ENCODE measurements around the gene NEXN. TPM values are rescaled to one million over a fixed set of nuclear protein-coding genes. Genes with fewer than 3 reads are reported as not detected.

Gene NEXN
- total and polyA plus RNA-seq, 4 donors, result 1.8 to 5.2 (median 3.5) TPM

GRCh38 chr1:77984629-77985028, 96.2 kb downstream of the NEXN start:
- H3K4me3 ChIP-seq (ENCODE audit: low read depth, low read length), result no peak overlapping the region
- H3K27me3 ChIP-seq (ENCODE audit: control insufficient read depth, insufficient read depth, low read length), result no peaks in the 10 kb centered on the region
- no peaks in the 10 kb centered on the region for H3K36me3 ChIP-seq (ENCODE audit: control insufficient read depth, insufficient read depth, low read length)
- no CpG with 5 or more reads among the region's 4 CpGs for WGBS (ENCODE audit: insufficient coverage)
- H3K27ac ChIP-seq (ENCODE audit: low read depth, low read length), result no peak overlapping the region
- no peaks in the 10 kb centered on the region for H3K9me3 ChIP-seq (ENCODE audit: control insufficient read depth, insufficient read depth, low read length)
- DNase-seq (ENCODE audit: low read depth in 4 of 6, low spot score in 6 of 6), result no peak
- H3K4me1 ChIP-seq (ENCODE audit: control insufficient read depth, insufficient read depth, low read length), result peaks cover 9% of the 10 kb centered on the region

- no peak for DNase-seq (ENCODE audit: low read depth in 4 of 6, low spot score in 6 of 6)
- Histone ChIP-seq H3K4me3 (ENCODE audit: low read depth, low read length) (no peak overlapping the region), H3K4me1 (ENCODE audit: control insufficient read depth, insufficient read depth, low read length) (no peaks in the 10 kb centered on the region), H3K27me3 (ENCODE audit: control insufficient read depth, insufficient read depth, low read length) (no peaks in the 10 kb centered on the region), H3K9me3 (ENCODE audit: control insufficient read depth, insufficient read depth, low read length) (no peaks in the 10 kb centered on the region), H3K27ac (ENCODE audit: low read depth, low read length) (no peak overlapping the region), H3K36me3 (ENCODE audit: control insufficient read depth, insufficient read depth, low read length) (no peaks in the 10 kb centered on the region)
Observed at GRCh38 chr1:77986810-77987209, 98.4 kb downstream of the NEXN start.

- H3K27ac ChIP-seq (ENCODE audit: low read depth, low read length), result no peak overlapping the region
- H3K27me3 ChIP-seq (ENCODE audit: control insufficient read depth, insufficient read depth, low read length), result no peaks in the 10 kb centered on the region
- H3K36me3 ChIP-seq (ENCODE audit: control insufficient read depth, insufficient read depth, low read length), result no peaks in the 10 kb centered on the region
- no peak for DNase-seq (ENCODE audit: low read depth in 4 of 6, low spot score in 6 of 6)
- no peaks in the 10 kb centered on the region for H3K4me1 ChIP-seq (ENCODE audit: control insufficient read depth, insufficient read depth, low read length)
- H3K9me3 ChIP-seq (ENCODE audit: control insufficient read depth, insufficient read depth, low read length), result no peaks in the 10 kb centered on the region
- no peak overlapping the region for H3K4me3 ChIP-seq (ENCODE audit: low read depth, low read length)
- WGBS (ENCODE audit: insufficient coverage), result 100% methylated on average over 1 of the region's 2 CpGs
Observed at GRCh38 chr1:77987919-77988318, 99.5 kb downstream of the NEXN start.

- Histone ChIP-seq H3K36me3 (ENCODE audit: control insufficient read depth, insufficient read depth, low read length) (no peaks in the 10 kb centered on the region), H3K27ac (ENCODE audit: low read depth, low read length) (no peak overlapping the region), H3K4me1 (ENCODE audit: control insufficient read depth, insufficient read depth, low read length) (no peaks in the 10 kb centered on the region), H3K27me3 (ENCODE audit: control insufficient read depth, insufficient read depth, low read length) (no peaks in the 10 kb centered on the region), H3K9me3 (ENCODE audit: control insufficient read depth, insufficient read depth, low read length) (no peaks in the 10 kb centered on the region), H3K4me3 (ENCODE audit: low read depth, low read length) (no peak overlapping the region)
- no CpG with 5 or more reads among the region's 2 CpGs for WGBS (ENCODE audit: insufficient coverage)
- DNase-seq (ENCODE audit: low read depth in 4 of 6, low spot score in 6 of 6), result no peak
Observed at GRCh38 chr1:77989744-77990143, 101.3 kb downstream of the NEXN start.

- Histone ChIP-seq H3K4me3 (ENCODE audit: low read depth, low read length) (no peak overlapping the region), H3K27ac (ENCODE audit: low read depth, low read length) (no peak overlapping the region), H3K27me3 (ENCODE audit: control insufficient read depth, insufficient read depth, low read length) (no peaks in the 10 kb centered on the region), H3K9me3 (ENCODE audit: control insufficient read depth, insufficient read depth, low read length) (no peaks in the 10 kb centered on the region), H3K4me1 (ENCODE audit: control insufficient read depth, insufficient read depth, low read length) (no peaks in the 10 kb centered on the region), H3K36me3 (ENCODE audit: control insufficient read depth, insufficient read depth, low read length) (peaks cover 2% of the 10 kb centered on the region)
- no CpG with 5 or more reads among the region's 3 CpGs for WGBS (ENCODE audit: insufficient coverage)
- DNase-seq (ENCODE audit: low read depth in 4 of 6, low spot score in 6 of 6), result no peak
Observed at GRCh38 chr1:77990629-77991204, 102.3 kb downstream of the NEXN start.

GRCh38 chr1:77991638-77992037, 103.2 kb downstream of the NEXN start:
- H3K4me1 ChIP-seq (ENCODE audit: control insufficient read depth, insufficient read depth, low read length), result no peaks in the 10 kb centered on the region
- peaks cover 2% of the 10 kb centered on the region for H3K36me3 ChIP-seq (ENCODE audit: control insufficient read depth, insufficient read depth, low read length)
- no peak for DNase-seq (ENCODE audit: low read depth in 4 of 6, low spot score in 6 of 6)
- no peaks in the 10 kb centered on the region for H3K9me3 ChIP-seq (ENCODE audit: control insufficient read depth, insufficient read depth, low read length)
- H3K27me3 ChIP-seq (ENCODE audit: control insufficient read depth, insufficient read depth, low read length), result no peaks in the 10 kb centered on the region
- no peak overlapping the region for H3K4me3 ChIP-seq (ENCODE audit: low read depth, low read length)
- no peak overlapping the region for H3K27ac ChIP-seq (ENCODE audit: low read depth, low read length)

Other genes starting within 250 kb of the NEXN start
- 100 to 1,000 TPM in 1 of 2 donors, 10 to 100 TPM in 1; 77.9 to 121 TPM for gene ZZZ3, start 206.0 kb upstream of the NEXN start, total RNA-seq
- 10 to 100 TPM; 32.7 to 43.3 TPM for gene ZZZ3, start 206.0 kb upstream of the NEXN start, polyA plus RNA-seq (ENCODE audit: insufficient read length in 2 of 2)
- 100 to 1,000 TPM in 1 of 2 donors, 10 to 100 TPM in 1; 96.5 to 207 TPM for gene USP33, start 128.8 kb upstream of the NEXN start, total RNA-seq
- 10 to 100 TPM; 85.2 to 97.2 TPM for gene USP33, start 128.8 kb upstream of the NEXN start, polyA plus RNA-seq (ENCODE audit: insufficient read length in 2 of 2)
- gene MIGA1, start 109.0 kb upstream of the NEXN start, total RNA-seq, result 10 to 100 TPM; 21.9 to 47.0 TPM
- 10 to 100 TPM; 14.9 to 18.1 TPM for gene MIGA1, start 109.0 kb upstream of the NEXN start, polyA plus RNA-seq (ENCODE audit: insufficient read length in 2 of 2)
- gene FUBP1, start 90.4 kb downstream of the NEXN start, total RNA-seq, result 100 to 1,000 TPM; 163 to 215 TPM
- gene FUBP1, start 90.4 kb downstream of the NEXN start, polyA plus RNA-seq (ENCODE audit: insufficient read length in 2 of 2), result 100 to 1,000 TPM; 206 to 246 TPM
- 10 to 100 TPM; 46.3 to 73.6 TPM for gene DNAJB4, start 116.3 kb downstream of the NEXN start, total RNA-seq
- 10 to 100 TPM; 28.8 to 31.8 TPM for gene DNAJB4, start 116.3 kb downstream of the NEXN start, polyA plus RNA-seq (ENCODE audit: insufficient read length in 2 of 2)
- 1 to 10 TPM; 1.2 to 1.5 TPM for gene GIPC2, start 157.3 kb downstream of the NEXN start, total RNA-seq
- gene GIPC2, start 157.3 kb downstream of the NEXN start, polyA plus RNA-seq (ENCODE audit: insufficient read length in 2 of 2), result 1 to 10 TPM in 1 of 2 donors, under 1 TPM in 1; 0.41 to 1.1 TPM